Activated naive CD8-positive, alpha-beta T cell treated with anti-CD3 and anti-CD28 coated beads, Interleukin-2, amount 50 U/mL, for 16 hours (primary cell): ENCODE data around the gene PRRT1.
A peak's percentile ranks its signal among the peaks of the same experiment; 100 is the strongest.
"Not testable (repeated sequence)": the region's sequence is repeated elsewhere in the genome, so short reads cannot be mapped to it uniquely, and the experiment has no call there.

Experiments used
- DNase-seq: peaks from one replicate; pipeline ENCODE4 v3.0.0-alpha.2; 2020; ENCODE audit warnings: low read depth, low spot score

Gene PRRT1

GRCh38 chr6:32126880-32127279 is 24.9 kb downstream of the PRRT1 start:
- DNase-seq, result no peak

- DNase-seq, result no peak
Measured at GRCh38 chr6:32123681-32124080, 28.1 kb downstream of the PRRT1 start.

- DNase-seq, result no peak
Measured at GRCh38 chr6:32120573-32121059, 31.1 kb downstream of the PRRT1 start.

- peak; percentile 29 for DNase-seq
Measured at GRCh38 chr6:32118782-32119628, 32.7 kb downstream of the PRRT1 start.

- DNase-seq, result no peak
Measured at GRCh38 chr6:32117461-32117860, 34.3 kb downstream of the PRRT1 start.

GRCh38 chr6:32116674-32117073 is 35.1 kb downstream of the PRRT1 start:
- DNase-seq, result no peak

- no peak for DNase-seq
Measured at GRCh38 chr6:32115623-32116022, 36.1 kb downstream of the PRRT1 start.

GRCh38 chr6:32114796-32115195 is 36.9 kb downstream of the PRRT1 start:
- no peak for DNase-seq

- no peak for DNase-seq
Measured at GRCh38 chr6:32113386-32114352, 38.1 kb downstream of the PRRT1 start.

- DNase-seq, result no peak
Measured at GRCh38 chr6:32112431-32112980, 39.2 kb downstream of the PRRT1 start.

GRCh38 chr6:32111424-32112066 is 40.2 kb downstream of the PRRT1 start:
- DNase-seq, result no peak

- DNase-seq, result no peak
Measured at GRCh38 chr6:32110632-32111031, 41.1 kb downstream of the PRRT1 start.

- DNase-seq, result no peak
Measured at GRCh38 chr6:32109765-32110160, 42.0 kb downstream of the PRRT1 start.

GRCh38 chr6:32109114-32109764 is 42.5 kb downstream of the PRRT1 start, which contains the start of gene TNXB:
TSS of gene TNXB (minus strand) at chr6:32109338. CDS start at chr6:32098198, 11,140 bp downstream.
- DNase-seq, result no peak

GRCh38 chr6:32108727-32109113 is 43.0 kb downstream of the PRRT1 start:
- DNase-seq, result no peak

- DNase-seq, result no peak
Measured at GRCh38 chr6:32108094-32108627, 43.6 kb downstream of the PRRT1 start.

GRCh38 chr6:32107406-32107805 is 44.3 kb downstream of the PRRT1 start:
- DNase-seq, result no peak

- no peak for DNase-seq
Measured at GRCh38 chr6:32105433-32105832, 46.3 kb downstream of the PRRT1 start.

- DNase-seq, result no peak
Measured at GRCh38 chr6:32102255-32102654, 49.5 kb downstream of the PRRT1 start.

- not testable (repeated sequence) for DNase-seq
Measured at GRCh38 chr6:32100251-32100650, 51.5 kb downstream of the PRRT1 start.
